ENCODE results near the gene MYO1H.

- no peak for TF ChIP-seq ZEB2 (tag by site-specific recombination; IDR thresholded peaks at IDR 0.05)
- TF ChIP-seq ZNF23 (tag by site-specific recombination; IDR thresholded peaks at IDR 0.05; ENCODE audit: borderline replicate concordance), result no peak
- TF ChIP-seq CTCF (tag by site-specific recombination; IDR thresholded peaks at IDR 0.05), result no peak
- no peak for TF ChIP-seq ZNF140 (tag by site-specific recombination; IDR thresholded peaks at IDR 0.05)
- TF ChIP-seq ZNF366 (tag by site-specific recombination; conservative IDR thresholded peaks at IDR 0.05), result no peak
- TF ChIP-seq ZBTB21 (tag by site-specific recombination; IDR thresholded peaks at IDR 0.05), result no peak
- TF ChIP-seq TCF7L2 (IDR thresholded peaks at IDR 0.05; ENCODE audit: borderline replicate concordance, low read depth, low read length), result no peak
- TF ChIP-seq YY2 (tag by site-specific recombination; IDR thresholded peaks at IDR 0.05), result no peak
- TF ChIP-seq MYNN (tag by site-specific recombination; IDR thresholded peaks at IDR 0.05; ENCODE audit: borderline replicate concordance), result no peak
- TF ChIP-seq ZNF449 (tag by site-specific recombination; IDR thresholded peaks at IDR 0.05), result no peak
These were observed 132.7 kb downstream of the MYO1H start for GRCh38 chr12:109480356-109480755.
